ENCODE data around the gene DHX30. TPM values are rescaled to one million over a fixed set of nuclear protein-coding genes. Genes with fewer than 3 reads are reported as not detected.

Gene DHX30
- total and polyA plus RNA-seq, 9 of the 15 experiments (the other 6 are each of a cell fraction or from before 2014, with no cell fraction given) = 12.3 to 158 (median 79.0) TPM

DNA sequence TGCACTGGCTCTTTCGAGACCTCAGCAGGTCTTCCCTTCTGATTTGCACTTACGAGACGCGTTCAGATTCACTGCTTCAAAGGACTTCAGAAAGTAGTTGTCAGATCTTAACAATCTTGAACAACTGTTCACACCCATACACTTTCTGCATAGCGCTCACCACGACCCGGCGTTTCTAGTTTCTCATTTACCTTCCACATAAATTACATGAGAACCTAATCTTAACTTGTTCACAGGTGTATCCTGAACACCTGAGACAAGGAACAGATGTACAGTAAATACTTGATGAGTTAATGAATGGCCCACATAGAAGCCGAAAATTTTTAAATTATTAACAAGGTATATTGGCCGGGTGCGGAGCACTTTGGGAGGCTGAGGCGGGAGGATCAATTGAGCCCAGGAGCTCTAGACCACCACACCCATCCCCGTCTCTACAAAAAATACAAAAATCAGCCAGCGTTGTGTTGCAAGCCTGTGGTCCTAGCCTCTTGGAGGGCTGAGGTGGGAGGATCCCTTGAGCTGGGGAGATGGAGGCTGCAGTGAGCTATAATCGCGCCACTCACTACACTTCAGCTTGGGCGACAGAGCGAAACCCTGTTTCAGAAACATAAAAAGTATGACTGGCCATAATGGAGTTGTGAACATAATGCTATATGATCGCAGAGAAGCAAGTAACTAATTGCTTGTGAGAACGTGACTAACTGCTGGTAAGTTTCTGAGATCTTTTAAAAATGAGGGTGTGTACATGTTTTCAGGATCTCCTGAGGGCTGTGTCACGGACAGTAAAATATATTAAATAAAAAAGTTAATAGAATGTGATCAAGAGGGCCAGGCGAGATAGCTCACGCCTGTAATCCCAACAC is 20.3 kb upstream of the DHX30 start:
- Histone ChIP-seq H2AFZ (ENCODE audit: low read depth, low read length) (peak overlapping the region; percentile 98), H3K4me3 (peak overlapping the region; percentile 69), H3K27me3 (ENCODE audit: control insufficient read depth in 2 of 2, insufficient read depth in 2 of 2, low read length in 2 of 2) (no peaks in the 10 kb centered on the region), H3K36me3 (ENCODE audit: control insufficient read depth, insufficient read depth, low read length) (peaks cover 19% of the 10 kb centered on the region), H3K4me2 (ENCODE audit: insufficient read depth, low read length) (peak overlapping the region; percentile 89), H3K27ac (ENCODE audit: extremely low read depth, low read depth, low read length) (peak overlapping the region; percentile 98), H4K20me1 (replicated peaks; ENCODE audit: control insufficient read depth, insufficient read depth, low read length) (0 out of 2 replicates have a peak, but pooled peaks cover 3% of the 10 kb centered on the region), H3K9me1 (ENCODE audit: control insufficient read depth, insufficient read depth, low read length) (no peaks in the 10 kb centered on the region), H3K9ac (ENCODE audit: insufficient read depth in 1 of 2, low read depth in 2 of 2, low read length in 2 of 2) (peak overlapping the region; percentile 94 to 99), H3K79me2 (ENCODE audit: control insufficient read depth, insufficient read depth, low read length) (peaks cover 49% of the 10 kb centered on the region), H3K9me3 (replicated peaks; ENCODE audit: control insufficient read depth, insufficient read depth, low read depth, low read length) (no peaks in the 10 kb centered on the region), H3K4me1 (replicated peaks in 1 of 2; ENCODE audit: control insufficient read depth in 2 of 2, insufficient read depth in 2 of 2, low read length in 2 of 2) (peaks cover 16 to 23% of the 10 kb centered on the region in 2 experiments)
- CTCF ChIA-PET (ENCODE audit: low intra/inter-chr PET ratio) = interaction anchor here (0.6 kb wide), 1 partner anchor 42 kb away, joined by 3 read pairs; no protein-coding TSS in a partner anchor
- DNase-seq (ENCODE audit: extremely low read depth in 1 of 4, low spot score in 3 of 4) (peak in 1 of 4 experiments; percentile 60), FAIRE-seq (peak; percentile 32), ATAC-seq (peak; percentile 5)
- intact Hi-C loops (cut with micrococcal nuclease) = loop anchor here (5.0 kb wide), 1 partner anchor 400 kb away; the partner anchor contains the start of gene PTPN23
- in situ Hi-C loops (cut with MboI) = no loop called here
- POLR2A ChIA-PET = interaction anchor here (0.6 to 0.7 kb wide), 4 partner anchors 10 to 593 kb away, joined by 3 read pairs; no protein-coding TSS in a partner anchor
- BruUV-seq (replicated peaks) = no TSS peak
- 26% methylated on average over 23 of the region's 23 CpGs for WGBS (ENCODE audit: insufficient coverage, low coverage, missing lambda C conversion rate)
- TF ChIP-seq ELF4 (CRISPR knock-in tag; IDR thresholded peaks at IDR 0.05) (peak; percentile 66; the same call in 1 of the 2 replicates), SMARCA4 (IDR thresholded peaks at IDR 0.05) (0 out of 2 replicates have a peak, but pooled peaks have one; percentile 8), PTRF (tag; IDR thresholded peaks at IDR 0.05) (no peak), RCOR1 (IDR thresholded peaks at IDR 0.05; ENCODE audit: borderline replicate concordance in 1 of 2, low read depth in 2 of 2, low read length in 2 of 2) (0 out of 4 replicates have a peak, but pooled peaks of 1 of the 2 experiments have one; percentile 24), HDAC1 (IDR thresholded peaks at IDR 0.05) (no peak), ZC3H4 (CRISPR knock-in tag; IDR thresholded peaks at IDR 0.05; ENCODE audit: borderline replicate concordance) (0 out of 2 replicates have a peak, but pooled peaks have one; percentile 41), ZNF785 (CRISPR knock-in tag; IDR thresholded peaks at IDR 0.05) (no peak), DMBX1 (CRISPR knock-in tag; IDR thresholded peaks at IDR 0.05; ENCODE audit: borderline replicate concordance) (peak; percentile 29; the same call in 1 of the 2 replicates), CAMTA2 (CRISPR knock-in tag; conservative IDR thresholded peaks at IDR 0.05) (no peak), STAT5B (CRISPR knock-in tag; IDR thresholded peaks at IDR 0.05) (0 out of 2 replicates have a peak, but pooled peaks have one; percentile 38), CEBPB (tag; IDR thresholded peaks at IDR 0.05) (0 out of 2 replicates have a peak, but pooled peaks have one; percentile 12), TEAD4 (IDR thresholded peaks at IDR 0.05; ENCODE audit: low read length) (peak; percentile 4; the same call in 1 of the 2 replicates), TEAD4 (CRISPR knock-in tag; IDR thresholded peaks at IDR 0.05; ENCODE audit: borderline replicate concordance) (no peak)
- TF ChIP-seq, protein P1, sequence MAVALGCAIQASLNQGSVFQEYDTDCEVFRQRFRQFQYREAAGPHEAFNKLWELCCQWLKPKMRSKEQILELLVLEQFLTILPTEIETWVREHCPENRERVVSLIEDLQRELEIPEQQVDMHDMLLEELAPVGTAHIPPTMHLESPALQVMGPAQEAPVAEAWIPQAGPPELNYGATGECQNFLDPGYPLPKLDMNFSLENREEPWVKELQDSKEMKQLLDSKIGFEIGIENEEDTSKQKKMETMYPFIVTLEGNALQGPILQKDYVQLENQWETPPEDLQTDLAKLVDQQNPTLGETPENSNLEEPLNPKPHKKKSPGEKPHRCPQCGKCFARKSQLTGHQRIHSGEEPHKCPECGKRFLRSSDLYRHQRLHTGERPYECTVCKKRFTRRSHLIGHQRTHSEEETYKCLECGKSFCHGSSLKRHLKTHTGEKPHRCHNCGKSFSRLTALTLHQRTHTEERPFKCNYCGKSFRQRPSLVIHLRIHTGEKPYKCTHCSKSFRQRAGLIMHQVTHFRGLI (CRISPR knock-in tag; IDR thresholded peaks at IDR 0.05) = 0 out of 2 replicates have a peak, but pooled peaks have one; percentile 32
- TF ChIP-seq, protein P2, sequence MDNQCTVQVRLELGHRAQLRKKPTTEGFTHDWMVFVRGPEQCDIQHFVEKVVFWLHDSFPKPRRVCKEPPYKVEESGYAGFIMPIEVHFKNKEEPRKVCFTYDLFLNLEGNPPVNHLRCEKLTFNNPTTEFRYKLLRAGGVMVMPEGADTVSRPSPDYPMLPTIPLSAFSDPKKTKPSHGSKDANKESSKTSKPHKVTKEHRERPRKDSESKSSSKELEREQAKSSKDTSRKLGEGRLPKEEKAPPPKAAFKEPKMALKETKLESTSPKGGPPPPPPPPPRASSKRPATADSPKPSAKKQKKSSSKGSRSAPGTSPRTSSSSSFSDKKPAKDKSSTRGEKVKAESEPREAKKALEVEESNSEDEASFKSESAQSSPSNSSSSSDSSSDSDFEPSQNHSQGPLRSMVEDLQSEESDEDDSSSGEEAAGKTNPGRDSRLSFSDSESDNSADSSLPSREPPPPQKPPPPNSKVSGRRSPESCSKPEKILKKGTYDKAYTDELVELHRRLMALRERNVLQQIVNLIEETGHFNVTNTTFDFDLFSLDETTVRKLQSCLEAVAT (IDR thresholded peaks at IDR 0.05) = peak in 1 of 2 experiments; percentile 18; a peak in 1 of 4 replicates
- TF ChIP-seq, protein P3, sequence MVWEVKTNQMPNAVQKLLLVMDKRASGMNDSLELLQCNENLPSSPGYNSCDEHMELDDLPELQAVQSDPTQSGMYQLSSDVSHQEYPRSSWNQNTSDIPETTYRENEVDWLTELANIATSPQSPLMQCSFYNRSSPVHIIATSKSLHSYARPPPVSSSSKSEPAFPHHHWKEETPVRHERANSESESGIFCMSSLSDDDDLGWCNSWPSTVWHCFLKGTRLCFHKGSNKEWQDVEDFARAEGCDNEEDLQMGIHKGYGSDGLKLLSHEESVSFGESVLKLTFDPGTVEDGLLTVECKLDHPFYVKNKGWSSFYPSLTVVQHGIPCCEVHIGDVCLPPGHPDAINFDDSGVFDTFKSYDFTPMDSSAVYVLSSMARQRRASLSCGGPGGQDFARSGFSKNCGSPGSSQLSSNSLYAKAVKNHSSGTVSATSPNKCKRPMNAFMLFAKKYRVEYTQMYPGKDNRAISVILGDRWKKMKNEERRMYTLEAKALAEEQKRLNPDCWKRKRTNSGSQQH (CRISPR knock-in tag; IDR thresholded peaks at IDR 0.05) = 0 out of 2 replicates have a peak, but pooled peaks have one; percentile 61
